ENCODE data around the gene PIN4. TPM values are rescaled to one million over a fixed set of nuclear protein-coding genes. Genes with fewer than 3 reads are reported as not detected.

PIN4 gene
- total RNA-seq, 2 donors from 2014 or later: 7.7 to 8.9 TPM

DNA sequence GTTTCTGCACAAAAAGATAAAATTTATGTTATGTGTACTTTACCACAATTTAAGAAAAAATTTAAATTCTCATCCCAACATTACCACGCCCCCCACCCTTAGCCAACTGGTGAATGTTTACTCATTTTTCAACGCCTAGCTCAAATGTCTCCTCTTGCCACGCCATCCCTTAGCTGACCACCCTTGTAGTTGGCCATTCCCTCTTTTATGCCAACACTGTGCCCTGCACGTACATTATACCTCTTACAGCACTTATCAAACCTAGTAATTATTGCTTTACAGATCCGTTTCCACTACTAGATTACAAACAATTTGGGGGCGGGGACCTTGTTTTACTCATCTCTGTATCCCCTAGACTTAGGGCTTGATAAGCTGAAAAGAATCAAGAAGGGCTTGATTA, 56.6 kb downstream of the PIN4 start:
- Histone ChIP-seq H3K27ac (no peak overlapping the region), H3K4me3 (no peak overlapping the region), H3K27me3 (replicated peaks; ENCODE audit: insufficient read depth) (no peaks in the 10 kb centered on the region), H3K36me3 (no peaks in the 10 kb centered on the region), H3K4me1 (replicated peaks) (no peaks in the 10 kb centered on the region), H3K9me3 (no peaks in the 10 kb centered on the region)
- intact Hi-C loops (cut with DNase I): no loop called here
- TF ChIP-seq POLR2A (IDR thresholded peaks at IDR 0.05) (no peak), POLR2AphosphoS5 (IDR thresholded peaks at IDR 0.05) (no peak)
- TF ChIP-seq, protein P1, sequence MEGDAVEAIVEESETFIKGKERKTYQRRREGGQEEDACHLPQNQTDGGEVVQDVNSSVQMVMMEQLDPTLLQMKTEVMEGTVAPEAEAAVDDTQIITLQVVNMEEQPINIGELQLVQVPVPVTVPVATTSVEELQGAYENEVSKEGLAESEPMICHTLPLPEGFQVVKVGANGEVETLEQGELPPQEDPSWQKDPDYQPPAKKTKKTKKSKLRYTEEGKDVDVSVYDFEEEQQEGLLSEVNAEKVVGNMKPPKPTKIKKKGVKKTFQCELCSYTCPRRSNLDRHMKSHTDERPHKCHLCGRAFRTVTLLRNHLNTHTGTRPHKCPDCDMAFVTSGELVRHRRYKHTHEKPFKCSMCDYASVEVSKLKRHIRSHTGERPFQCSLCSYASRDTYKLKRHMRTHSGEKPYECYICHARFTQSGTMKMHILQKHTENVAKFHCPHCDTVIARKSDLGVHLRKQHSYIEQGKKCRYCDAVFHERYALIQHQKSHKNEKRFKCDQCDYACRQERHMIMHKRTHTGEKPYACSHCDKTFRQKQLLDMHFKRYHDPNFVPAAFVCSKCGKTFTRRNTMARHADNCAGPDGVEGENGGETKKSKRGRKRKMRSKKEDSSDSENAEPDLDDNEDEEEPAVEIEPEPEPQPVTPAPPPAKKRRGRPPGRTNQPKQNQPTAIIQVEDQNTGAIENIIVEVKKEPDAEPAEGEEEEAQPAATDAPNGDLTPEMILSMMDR (IDR thresholded peaks at IDR 0.05): no peak
- WGBS: 11% methylated on average over 6 of the region's 6 CpGs
- no peak for DNase-seq (ENCODE audit: low spot score)

DNA sequence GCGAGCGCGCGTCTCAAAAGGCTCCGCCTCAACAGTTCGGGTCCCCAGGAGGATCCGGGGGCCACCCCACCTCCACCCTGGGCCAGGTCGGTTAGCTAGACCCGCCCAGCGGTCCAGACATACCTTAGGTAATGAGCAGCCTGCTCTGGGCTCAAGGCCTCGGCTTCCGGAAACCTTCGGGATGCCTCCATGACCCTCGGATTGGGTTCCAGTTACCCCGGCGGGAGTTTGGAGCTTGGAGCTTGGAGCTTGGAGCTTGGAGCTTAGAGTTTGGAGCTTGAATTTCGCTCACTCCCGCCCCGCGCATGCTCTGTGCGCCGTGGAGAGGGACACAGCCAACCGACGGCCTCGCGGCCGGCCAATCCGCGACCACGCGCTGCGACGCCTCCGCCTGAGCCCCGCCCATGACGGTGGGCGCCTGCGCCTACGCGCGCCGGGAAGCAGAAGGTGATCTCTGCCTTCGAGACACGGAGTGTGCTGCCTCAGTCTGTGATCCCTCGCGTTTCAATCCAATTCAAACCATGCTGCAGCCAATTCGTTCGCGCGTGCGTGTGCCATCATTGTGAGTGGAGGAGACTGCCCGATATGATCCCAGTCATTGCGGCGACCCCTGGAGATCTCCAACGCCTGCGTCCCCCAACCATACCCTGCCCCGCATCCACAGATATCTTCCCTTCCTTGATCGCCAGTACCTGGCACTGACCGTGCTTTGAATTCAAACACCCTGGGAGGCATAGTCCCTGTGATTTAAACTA, 57.3 kb downstream of the PIN4 start, which contains the start of gene ERCC6L:
Gene ERCC6L (minus strand): TSS at position 307 of the 755 bp plus-strand sequence. CDS start 116 bp downstream, at position 191.
- no peaks in the 10 kb centered on the region for H3K36me3 ChIP-seq
- 6% methylated on average over 26 of the region's 59 CpGs for WGBS
- H3K27ac ChIP-seq: peak within 1 kb of the TSS in 1 of 2 donors; percentile 23

DNA sequence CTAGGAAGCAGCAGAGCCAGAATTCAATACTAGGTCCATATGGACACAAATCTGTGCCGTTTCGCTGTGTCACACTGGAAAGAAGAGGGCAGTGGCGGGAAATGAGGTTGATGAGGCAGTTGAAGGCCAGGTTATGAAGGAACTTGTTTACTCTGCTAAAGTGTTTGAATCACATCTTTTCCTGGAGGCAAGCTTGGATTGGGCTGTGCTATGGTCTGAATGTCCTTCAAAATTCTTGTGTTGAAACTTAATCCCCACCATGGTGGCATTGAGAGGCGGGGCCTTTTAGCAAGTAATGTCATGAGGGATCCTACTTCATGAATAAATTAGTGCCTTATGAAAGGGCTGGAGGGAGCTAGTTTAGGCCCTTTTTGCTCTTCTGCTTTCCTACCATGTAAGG, 59.4 kb downstream of the PIN4 start:
- Histone ChIP-seq H3K4me1 (replicated peaks) (no peaks in the 10 kb centered on the region), H3K27me3 (replicated peaks; ENCODE audit: insufficient read depth) (no peaks in the 10 kb centered on the region), H3K36me3 (no peaks in the 10 kb centered on the region), H3K9me3 (no peaks in the 10 kb centered on the region), H3K4me3 (no peak overlapping the region), H3K27ac (no peak overlapping the region)
- no peak for DNase-seq (ENCODE audit: low spot score)
- 94% methylated on average over 4 of the region's 4 CpGs for WGBS
- intact Hi-C loops (cut with DNase I): loop anchor here (5.0 kb wide), 1 partner anchor 301 kb away; no protein-coding TSS in a partner anchor
- no peak for TF ChIP-seq POLR2AphosphoS5 (IDR thresholded peaks at IDR 0.05)
- no peak for TF ChIP-seq POLR2A (IDR thresholded peaks at IDR 0.05)
- TF ChIP-seq, protein P1 (IDR thresholded peaks at IDR 0.05): no peak

More for the DNA sequence above, 57.3 kb downstream of the PIN4 start, which contains the start of gene ERCC6L:
- H3K4me3 ChIP-seq: peak within 1 kb of the TSS; percentile 3 to 16
- no peaks in the 10 kb centered on the region for H3K9me3 ChIP-seq
- DNase-seq (ENCODE audit: low spot score): peak; percentile 76
- no peaks in the 10 kb centered on the region for H3K27me3 ChIP-seq (replicated peaks; ENCODE audit: insufficient read depth)
- intact Hi-C loops (cut with DNase I): no loop called here
- H3K4me1 ChIP-seq (replicated peaks): no peaks in the 10 kb centered on the region
- TF ChIP-seq POLR2AphosphoS5 (IDR thresholded peaks at IDR 0.05) (peak; percentile 78), POLR2A (IDR thresholded peaks at IDR 0.05) (peak; percentile 37)
- TF ChIP-seq, protein P1 (IDR thresholded peaks at IDR 0.05): no peak

DNA sequence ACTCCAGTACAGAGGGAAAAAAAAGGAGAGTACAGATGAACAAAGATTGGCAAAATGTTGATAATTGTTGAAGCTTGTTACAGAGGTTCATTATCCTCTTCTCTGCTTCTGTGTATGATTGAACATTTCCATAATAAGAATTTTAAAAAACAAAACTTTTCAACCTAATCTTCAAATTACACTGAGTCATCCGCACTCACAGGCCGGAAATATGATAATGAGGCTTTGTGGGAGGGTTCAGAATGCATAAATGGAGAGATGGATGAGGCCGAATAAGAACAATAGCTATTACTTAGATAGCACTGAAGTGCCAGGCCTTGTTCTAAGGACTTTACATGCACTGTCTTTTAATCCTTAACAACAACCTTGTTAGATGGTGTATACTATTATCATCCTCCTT, 61.9 kb downstream of the PIN4 start:
- 64% methylated on average over 3 of the region's 3 CpGs for WGBS
- Histone ChIP-seq H3K4me1 (replicated peaks) (no peaks in the 10 kb centered on the region), H3K27me3 (replicated peaks; ENCODE audit: insufficient read depth) (no peaks in the 10 kb centered on the region), H3K27ac (no peak overlapping the region), H3K9me3 (no peaks in the 10 kb centered on the region), H3K36me3 (no peaks in the 10 kb centered on the region), H3K4me3 (no peak overlapping the region)
- intact Hi-C loops (cut with DNase I): loop anchor here (5.0 kb wide), 1 partner anchor 299 kb away; no protein-coding TSS in a partner anchor
- no peak for DNase-seq (ENCODE audit: low spot score)
- TF ChIP-seq POLR2A (IDR thresholded peaks at IDR 0.05) (no peak), POLR2AphosphoS5 (IDR thresholded peaks at IDR 0.05) (no peak)
- TF ChIP-seq, protein P1 (IDR thresholded peaks at IDR 0.05): no peak
